ENCODE measurements around the gene AHNAK. TPM values are rescaled to one million over a fixed set of nuclear protein-coding genes. Genes with fewer than 3 reads are reported as not detected.

The AHNAK gene
- total RNA-seq, 2 donors from 2014 or later, result 692 to 863 TPM

- Mint-ChIP-seq H3K36me3 (ENCODE audit: low read depth) (peaks cover 4% of the 10 kb centered on the region), H3K4me1 (peaks cover 5% of the 10 kb centered on the region), H3K4me3 (no peak overlapping the region), H3K27ac (no peak overlapping the region), H3K27me3 (no peaks in the 10 kb centered on the region)
- no peaks in the 10 kb centered on the region for H3K9me3 ChIP-seq (ENCODE audit: control insufficient read depth, low read length, poor library complexity, severe bottlenecking)
- no peak for DNase-seq
- no peak for ATAC-seq
Observed at GRCh38 chr11:62482753-62483152, 63.9 kb downstream of the AHNAK start.

- DNase-seq (no peak), ATAC-seq (no peak)
- no peaks in the 10 kb centered on the region for H3K9me3 ChIP-seq (ENCODE audit: control insufficient read depth, low read length, poor library complexity, severe bottlenecking)
- H3K4me1 Mint-ChIP-seq, result peaks cover 2% of the 10 kb centered on the region
- no peak overlapping the region for H3K4me3 Mint-ChIP-seq
- no peaks in the 10 kb centered on the region for H3K27me3 Mint-ChIP-seq
- no peak overlapping the region for H3K27ac Mint-ChIP-seq
- H3K36me3 Mint-ChIP-seq (ENCODE audit: low read depth), result peaks cover 4% of the 10 kb centered on the region
Observed at GRCh38 chr11:62479631-62480201, 66.9 kb downstream of the AHNAK start.

- H3K27me3 Mint-ChIP-seq, result no peaks in the 10 kb centered on the region
- no peak for ATAC-seq
- DNase-seq, result no peak
- no peaks in the 10 kb centered on the region for H3K4me1 Mint-ChIP-seq
- no peak overlapping the region for H3K4me3 Mint-ChIP-seq
- H3K9me3 ChIP-seq (ENCODE audit: control insufficient read depth, low read length, poor library complexity, severe bottlenecking), result no peaks in the 10 kb centered on the region
- peak overlapping the region; percentile 4 for H3K27ac Mint-ChIP-seq
- peaks cover 2% of the 10 kb centered on the region for H3K36me3 Mint-ChIP-seq (ENCODE audit: low read depth)
Observed at GRCh38 chr11:62477927-62478326, 68.7 kb downstream of the AHNAK start.

GRCh38 chr11:62472063-62472884 lies 74.3 kb downstream of the AHNAK start:
- Mint-ChIP-seq H3K27ac (no peak overlapping the region), H3K27me3 (no peaks in the 10 kb centered on the region), H3K4me1 (no peaks in the 10 kb centered on the region), H3K4me3 (no peak overlapping the region), H3K36me3 (ENCODE audit: low read depth) (no peaks in the 10 kb centered on the region)
- ATAC-seq (no peak), DNase-seq (no peak)
- H3K9me3 ChIP-seq (ENCODE audit: control insufficient read depth, low read length, poor library complexity, severe bottlenecking), result no peaks in the 10 kb centered on the region

- Mint-ChIP-seq H3K4me1 (no peaks in the 10 kb centered on the region), H3K36me3 (ENCODE audit: low read depth) (no peaks in the 10 kb centered on the region), H3K27ac (no peak overlapping the region), H3K4me3 (no peak overlapping the region), H3K27me3 (no peaks in the 10 kb centered on the region)
- no peak for DNase-seq
- ATAC-seq, result no peak
- H3K9me3 ChIP-seq (ENCODE audit: control insufficient read depth, low read length, poor library complexity, severe bottlenecking), result no peaks in the 10 kb centered on the region
Observed at GRCh38 chr11:62471603-62472002, 75.0 kb downstream of the AHNAK start.

GRCh38 chr11:62468577-62468976 lies 78.0 kb downstream of the AHNAK start:
- H3K4me3 Mint-ChIP-seq, result no peak overlapping the region
- no peak for ATAC-seq
- H3K4me1 Mint-ChIP-seq, result peaks cover under 1% of the 10 kb centered on the region
- H3K36me3 Mint-ChIP-seq (ENCODE audit: low read depth), result peaks cover 3% of the 10 kb centered on the region
- H3K27ac Mint-ChIP-seq, result no peak overlapping the region
- no peak for DNase-seq
- H3K9me3 ChIP-seq (ENCODE audit: control insufficient read depth, low read length, poor library complexity, severe bottlenecking), result no peaks in the 10 kb centered on the region
- H3K27me3 Mint-ChIP-seq, result no peaks in the 10 kb centered on the region

GRCh38 chr11:62466444-62466843 lies 80.2 kb downstream of the AHNAK start:
- no peaks in the 10 kb centered on the region for H3K27me3 Mint-ChIP-seq
- no peaks in the 10 kb centered on the region for H3K9me3 ChIP-seq (ENCODE audit: control insufficient read depth, low read length, poor library complexity, severe bottlenecking)
- peaks cover 7% of the 10 kb centered on the region for H3K4me1 Mint-ChIP-seq
- H3K4me3 Mint-ChIP-seq, result no peak overlapping the region
- peaks cover 3% of the 10 kb centered on the region for H3K36me3 Mint-ChIP-seq (ENCODE audit: low read depth)
- no peak overlapping the region for H3K27ac Mint-ChIP-seq
- ATAC-seq, result no peak
- DNase-seq, result no peak

GRCh38 chr11:62464655-62465054 lies 82.0 kb downstream of the AHNAK start:
- peaks cover 3% of the 10 kb centered on the region for H3K36me3 Mint-ChIP-seq (ENCODE audit: low read depth)
- no peak for DNase-seq
- no peak for ATAC-seq
- H3K4me3 Mint-ChIP-seq, result no peak overlapping the region
- H3K27me3 Mint-ChIP-seq, result no peaks in the 10 kb centered on the region
- H3K9me3 ChIP-seq (ENCODE audit: control insufficient read depth, low read length, poor library complexity, severe bottlenecking), result no peaks in the 10 kb centered on the region
- no peak overlapping the region for H3K27ac Mint-ChIP-seq
- H3K4me1 Mint-ChIP-seq, result peaks cover 7% of the 10 kb centered on the region

GRCh38 chr11:62463121-62463542 lies 83.5 kb downstream of the AHNAK start:
- Mint-ChIP-seq H3K27me3 (no peaks in the 10 kb centered on the region), H3K4me3 (peak overlapping the region; percentile 53), H3K36me3 (ENCODE audit: low read depth) (peaks cover 3% of the 10 kb centered on the region), H3K27ac (peak overlapping the region; percentile 47), H3K4me1 (peaks cover 7% of the 10 kb centered on the region)
- ATAC-seq (no peak), DNase-seq (no peak)
- no peaks in the 10 kb centered on the region for H3K9me3 ChIP-seq (ENCODE audit: control insufficient read depth, low read length, poor library complexity, severe bottlenecking)

GRCh38 chr11:62462508-62462892 lies 84.1 kb downstream of the AHNAK start:
- no peaks in the 10 kb centered on the region for H3K9me3 ChIP-seq (ENCODE audit: control insufficient read depth, low read length, poor library complexity, severe bottlenecking)
- Mint-ChIP-seq H3K27me3 (no peaks in the 10 kb centered on the region), H3K4me3 (no peak overlapping the region), H3K4me1 (peaks cover 7% of the 10 kb centered on the region), H3K36me3 (ENCODE audit: low read depth) (peaks cover 3% of the 10 kb centered on the region), H3K27ac (no peak overlapping the region)
- no peak for ATAC-seq
- DNase-seq, result no peak

GRCh38 chr11:62461740-62462507 lies 84.7 kb downstream of the AHNAK start:
- no peak for ATAC-seq
- H3K4me3 Mint-ChIP-seq, result no peak overlapping the region
- no peak overlapping the region for H3K27ac Mint-ChIP-seq
- peaks cover 3% of the 10 kb centered on the region for H3K36me3 Mint-ChIP-seq (ENCODE audit: low read depth)
- H3K9me3 ChIP-seq (ENCODE audit: control insufficient read depth, low read length, poor library complexity, severe bottlenecking), result no peaks in the 10 kb centered on the region
- peaks cover 7% of the 10 kb centered on the region for H3K4me1 Mint-ChIP-seq
- no peaks in the 10 kb centered on the region for H3K27me3 Mint-ChIP-seq
- no peak for DNase-seq

- Mint-ChIP-seq H3K36me3 (ENCODE audit: low read depth) (no peaks in the 10 kb centered on the region), H3K4me1 (peaks cover 7% of the 10 kb centered on the region), H3K27ac (no peak overlapping the region), H3K4me3 (no peak overlapping the region), H3K27me3 (no peaks in the 10 kb centered on the region)
- ATAC-seq (no peak), DNase-seq (no peak)
- H3K9me3 ChIP-seq (ENCODE audit: control insufficient read depth, low read length, poor library complexity, severe bottlenecking), result no peaks in the 10 kb centered on the region
Observed at GRCh38 chr11:62459080-62459479, 87.5 kb downstream of the AHNAK start.

GRCh38 chr11:62458212-62459002 lies 88.2 kb downstream of the AHNAK start:
- Mint-ChIP-seq H3K4me3 (no peak overlapping the region), H3K4me1 (peaks cover 5% of the 10 kb centered on the region), H3K27ac (no peak overlapping the region), H3K27me3 (no peaks in the 10 kb centered on the region), H3K36me3 (ENCODE audit: low read depth) (no peaks in the 10 kb centered on the region)
- DNase-seq, result no peak
- no peak for ATAC-seq
- no peaks in the 10 kb centered on the region for H3K9me3 ChIP-seq (ENCODE audit: control insufficient read depth, low read length, poor library complexity, severe bottlenecking)

Data from T-helper 17 cell (primary cell).